ENCODE results near the gene FXYD1. TPM values are rescaled to one million over a fixed set of nuclear protein-coding genes. Genes with fewer than 3 reads are reported as not detected.

FXYD1 gene
- total RNA-seq, 4 donors from 2014 or later = 18.1 to 214 (median 105) TPM

DNA sequence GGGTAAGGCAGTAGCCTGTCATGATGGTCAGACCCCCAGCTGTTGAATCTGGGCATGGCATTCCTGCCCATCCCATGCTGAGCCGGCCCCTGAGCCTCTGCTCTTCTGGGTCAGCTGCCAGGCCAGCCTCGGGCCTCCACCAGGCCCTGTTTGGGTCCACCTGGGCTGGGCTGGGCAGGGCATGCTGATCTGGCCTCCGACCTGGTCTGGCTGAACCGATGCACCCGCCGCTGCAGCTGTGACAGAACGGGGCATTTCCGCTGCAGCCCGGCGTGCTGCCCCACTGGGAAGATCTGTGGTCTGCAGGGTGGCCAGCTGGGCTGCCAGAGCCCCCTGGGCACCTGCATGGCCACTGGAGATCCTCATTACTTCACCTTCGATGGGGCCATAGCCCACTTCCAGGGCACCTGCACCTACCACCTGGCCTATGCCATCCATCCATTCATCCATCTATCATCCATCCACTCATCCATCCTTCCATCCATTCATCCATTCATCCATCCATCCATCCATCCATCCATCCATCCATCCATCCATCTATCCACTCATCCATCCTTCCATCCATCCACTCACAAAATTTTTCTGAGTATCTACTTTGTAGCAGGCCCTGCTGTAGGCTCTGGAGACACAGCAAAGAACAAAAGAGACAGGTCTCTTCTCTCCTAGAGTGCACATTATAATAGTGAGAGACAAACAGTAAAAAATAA is 44.5 kb upstream of the FXYD1 start:
- Histone ChIP-seq H3K9me3 (no peaks in the 10 kb centered on the region), H3K27me3 (peaks cover 0 to 5% of the 10 kb centered on the region in 2 donors), H3K4me1 (no peaks in the 10 kb centered on the region), H3K4me3 (no peak overlapping the region), H3K36me3 (no peaks in the 10 kb centered on the region), H3K27ac (no peak overlapping the region)
- TF ChIP-seq POLR2A (IDR thresholded peaks at IDR 0.05) = no peak
- TF ChIP-seq, protein P1, sequence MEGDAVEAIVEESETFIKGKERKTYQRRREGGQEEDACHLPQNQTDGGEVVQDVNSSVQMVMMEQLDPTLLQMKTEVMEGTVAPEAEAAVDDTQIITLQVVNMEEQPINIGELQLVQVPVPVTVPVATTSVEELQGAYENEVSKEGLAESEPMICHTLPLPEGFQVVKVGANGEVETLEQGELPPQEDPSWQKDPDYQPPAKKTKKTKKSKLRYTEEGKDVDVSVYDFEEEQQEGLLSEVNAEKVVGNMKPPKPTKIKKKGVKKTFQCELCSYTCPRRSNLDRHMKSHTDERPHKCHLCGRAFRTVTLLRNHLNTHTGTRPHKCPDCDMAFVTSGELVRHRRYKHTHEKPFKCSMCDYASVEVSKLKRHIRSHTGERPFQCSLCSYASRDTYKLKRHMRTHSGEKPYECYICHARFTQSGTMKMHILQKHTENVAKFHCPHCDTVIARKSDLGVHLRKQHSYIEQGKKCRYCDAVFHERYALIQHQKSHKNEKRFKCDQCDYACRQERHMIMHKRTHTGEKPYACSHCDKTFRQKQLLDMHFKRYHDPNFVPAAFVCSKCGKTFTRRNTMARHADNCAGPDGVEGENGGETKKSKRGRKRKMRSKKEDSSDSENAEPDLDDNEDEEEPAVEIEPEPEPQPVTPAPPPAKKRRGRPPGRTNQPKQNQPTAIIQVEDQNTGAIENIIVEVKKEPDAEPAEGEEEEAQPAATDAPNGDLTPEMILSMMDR (IDR thresholded peaks at IDR 0.05) = no peak
- intact Hi-C loops (cut with DNase I; ENCODE audit: low total_unique reads) = no loop called here
- no peak for DNase-seq

DNA sequence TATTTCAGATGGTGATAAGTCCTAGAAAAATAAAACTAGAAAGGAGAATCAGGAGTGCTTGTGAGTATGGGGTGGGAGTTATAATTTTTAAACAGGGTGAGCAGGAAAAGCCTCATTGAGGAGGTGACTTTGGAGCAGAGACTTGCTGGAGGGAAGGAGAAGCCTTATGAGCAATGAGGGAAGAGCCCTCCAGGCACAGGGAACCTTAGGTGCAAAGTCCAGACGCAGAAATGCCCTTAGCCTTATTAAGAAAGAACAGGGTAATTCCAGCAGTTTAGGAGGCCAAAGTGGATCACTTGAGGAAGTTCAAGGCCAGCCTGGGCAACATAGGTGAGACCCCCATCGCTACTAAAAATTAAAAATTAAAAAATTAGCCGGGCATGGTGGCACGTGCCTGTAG is 44.0 kb upstream of the FXYD1 start:
- intact Hi-C loops (cut with DNase I; ENCODE audit: low total_unique reads) = no loop called here
- no peak for DNase-seq
- H3K4me3 ChIP-seq = no peak overlapping the region
- no peak overlapping the region for H3K27ac ChIP-seq
- no peak for TF ChIP-seq POLR2A (IDR thresholded peaks at IDR 0.05)
- TF ChIP-seq, protein P1 (IDR thresholded peaks at IDR 0.05) = no peak
- H3K4me1 ChIP-seq = no peaks in the 10 kb centered on the region
- H3K9me3 ChIP-seq = no peaks in the 10 kb centered on the region
- H3K36me3 ChIP-seq = no peaks in the 10 kb centered on the region
- H3K27me3 ChIP-seq = peaks cover 0 to 5% of the 10 kb centered on the region in 2 donors

DNA sequence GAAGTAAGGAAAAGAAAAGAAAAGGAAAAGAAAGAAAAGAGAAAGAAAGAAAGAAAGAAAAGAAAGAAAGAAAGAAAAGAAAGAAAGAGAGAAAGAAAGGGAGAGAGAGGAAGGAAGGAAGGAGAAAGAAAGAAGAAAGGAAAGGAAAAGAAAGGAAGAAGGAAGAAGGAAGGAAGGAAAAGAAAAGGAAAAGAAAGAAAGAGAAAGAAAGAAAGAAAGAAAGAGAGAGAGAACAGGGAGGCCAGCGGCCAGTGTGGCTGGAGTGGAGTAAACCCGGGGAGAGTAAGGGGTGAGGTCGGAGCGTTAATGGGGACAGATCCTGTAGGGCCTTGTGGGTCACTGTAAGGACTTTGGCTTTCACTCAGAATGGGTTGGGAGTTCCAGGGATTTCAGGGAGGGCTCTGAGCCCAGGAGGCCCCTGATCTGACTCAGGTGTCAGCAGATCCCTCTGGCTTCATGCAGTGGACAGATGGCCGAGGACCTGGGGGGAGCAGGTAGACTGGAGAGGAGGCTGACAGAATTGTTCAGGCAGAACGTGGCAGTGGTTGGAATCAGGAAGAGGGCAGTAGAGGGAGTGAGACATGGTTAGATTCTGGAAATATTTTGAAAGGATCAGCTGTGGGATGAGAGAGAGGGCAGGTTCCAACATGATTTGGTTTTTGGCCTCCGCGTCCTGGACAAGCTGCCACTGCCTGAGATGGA is 42.8 kb upstream of the FXYD1 start:
- intact Hi-C loops (cut with DNase I; ENCODE audit: low total_unique reads) = no loop called here
- TF ChIP-seq POLR2A (IDR thresholded peaks at IDR 0.05) = no peak
- TF ChIP-seq, protein P1 (IDR thresholded peaks at IDR 0.05) = no peak
- DNase-seq = no peak
- Histone ChIP-seq H3K27ac (no peak overlapping the region), H3K4me1 (no peaks in the 10 kb centered on the region), H3K27me3 (peaks cover 0 to 2% of the 10 kb centered on the region in 2 donors), H3K9me3 (no peaks in the 10 kb centered on the region), H3K4me3 (no peak overlapping the region), H3K36me3 (no peaks in the 10 kb centered on the region)

DNA sequence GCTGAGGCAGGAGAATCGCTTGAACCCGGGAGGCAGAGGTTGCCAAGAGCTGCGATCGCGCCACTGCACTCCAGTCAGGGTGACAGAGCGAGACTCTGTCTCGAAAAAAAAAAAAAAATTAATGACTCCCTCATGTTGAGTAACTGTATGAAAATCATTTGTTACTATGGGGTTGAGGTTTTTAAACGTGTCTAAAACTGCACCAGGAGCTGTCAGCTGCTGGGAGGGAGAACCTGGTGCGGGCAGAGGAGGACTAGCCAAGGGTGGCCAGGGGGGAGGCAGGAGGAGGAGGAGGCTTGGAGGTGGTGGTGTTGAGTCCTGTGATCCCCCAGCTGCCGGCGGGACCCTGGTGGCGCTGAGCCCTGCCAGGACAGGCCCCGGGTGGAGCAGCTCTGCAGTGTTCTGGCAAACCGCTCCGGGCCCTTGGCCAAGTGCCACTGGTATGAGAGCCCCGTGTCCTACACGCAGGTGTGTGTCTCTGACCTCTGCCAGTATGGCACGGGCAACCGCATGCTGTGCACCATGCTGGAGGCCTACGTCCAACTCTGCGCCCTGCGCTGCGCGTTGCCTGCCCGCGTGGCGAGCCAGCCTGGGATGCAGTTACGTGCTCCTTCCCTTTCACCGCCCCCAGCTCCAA is 40.1 kb upstream of the FXYD1 start:
- Histone ChIP-seq H3K4me3 (no peak overlapping the region), H3K36me3 (no peaks in the 10 kb centered on the region), H3K27me3 (no peaks in the 10 kb centered on the region), H3K4me1 (no peaks in the 10 kb centered on the region), H3K9me3 (no peaks in the 10 kb centered on the region), H3K27ac (no peak overlapping the region)
- intact Hi-C loops (cut with DNase I; ENCODE audit: low total_unique reads) = no loop called here
- no peak for DNase-seq
- TF ChIP-seq, protein P1 (IDR thresholded peaks at IDR 0.05) = no peak
- TF ChIP-seq POLR2A (IDR thresholded peaks at IDR 0.05) = no peak

All from uterus (tissue), 4 donors.